ENCODE data around the gene BMPR1A. TPM values are rescaled to one million over a fixed set of nuclear protein-coding genes. Genes with fewer than 3 reads are reported as not detected.

BMPR1A gene
- total and polyA plus RNA-seq, 2 experiments from 2014 or later, result 14.2 to 82.5 TPM

DNA sequence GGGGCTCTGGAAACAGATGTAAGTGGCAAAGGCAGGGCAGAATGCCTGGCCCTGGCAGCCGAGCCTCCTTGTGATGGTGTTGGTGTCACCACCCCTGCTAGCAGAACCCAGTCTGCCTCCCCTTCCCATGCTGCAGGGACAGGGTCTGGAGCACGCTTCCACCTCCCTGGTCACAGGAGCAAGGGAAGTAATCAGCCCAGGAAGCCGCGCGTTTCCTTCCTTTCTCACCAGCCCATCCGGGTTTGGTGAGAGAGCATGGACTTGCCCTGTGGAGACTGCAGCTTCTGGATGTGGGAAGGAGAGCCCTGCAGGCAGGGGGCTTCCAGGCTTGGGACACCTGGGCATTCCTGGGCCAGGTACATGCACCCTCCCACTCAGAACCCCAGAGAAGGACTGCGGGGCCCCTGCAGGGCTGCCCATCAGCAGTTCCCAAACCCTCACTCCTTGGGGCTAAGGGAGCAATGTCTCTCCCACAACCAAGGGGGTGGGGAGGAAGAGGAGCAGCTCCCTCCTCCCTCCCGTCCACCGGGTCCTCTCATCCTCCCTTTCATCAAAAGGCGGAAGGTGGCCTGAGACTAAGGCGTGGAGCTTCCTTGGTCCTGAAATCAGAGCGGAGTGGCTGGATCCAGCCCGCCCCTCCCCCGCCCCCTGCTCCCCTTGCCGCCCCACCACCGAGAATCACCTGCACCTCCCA, 199.2 kb downstream of the BMPR1A start:
- peaks cover 67% of the 10 kb centered on the region for H3K4me1 ChIP-seq (ENCODE audit: insufficient read depth)

More for the DNA sequence above, 199.2 kb downstream of the BMPR1A start:
- Histone ChIP-seq H4K20me1 (replicated peaks; ENCODE audit: insufficient read depth) (no peaks in the 10 kb centered on the region), H3K4me3 (no peak overlapping the region), H3K27me3 (ENCODE audit: insufficient read depth) (no peaks in the 10 kb centered on the region), H3K27ac (ENCODE audit: low read depth) (peak overlapping the region; percentile 96), H3K9me2 (ENCODE audit: insufficient read depth) (no peaks in the 10 kb centered on the region), H2AFZ (peak overlapping the region; percentile 28; the same call in 1 of the 2 replicates), H3K4me2 (peak overlapping the region; percentile 78), H3K36me3 (ENCODE audit: insufficient read depth) (peaks cover 14% of the 10 kb centered on the region; the same call in 1 of the 2 replicates), H3K79me2 (replicated peaks; ENCODE audit: insufficient read depth) (no peaks in the 10 kb centered on the region), H3F3A (replicated peaks; ENCODE audit: low read depth) (peaks cover 15% of the 10 kb centered on the region)
- Mint-ChIP-seq H3K4me3 (no peak overlapping the region; the same call in 2 of the 3 replicates), H3K27me3 (ENCODE audit: insufficient read depth, low read depth, poor library complexity) (peaks cover 31% of the 10 kb centered on the region), H3K9me3 (peaks cover 38% of the 10 kb centered on the region), H3K36me3 (ENCODE audit: low read depth) (peaks cover 36% of the 10 kb centered on the region), H3K4me1 (peaks cover 56% of the 10 kb centered on the region), H3K27ac (peak overlapping the region; percentile 95)
- TF ChIP-seq ZNF114 (CRISPR knock-in tag; IDR thresholded peaks at IDR 0.05) (no peak), EZH2 (IDR thresholded peaks at IDR 0.05; ENCODE audit: low read depth, unreplicated experiment) (no peak), JUNB (IDR thresholded peaks at IDR 0.05; ENCODE audit: unreplicated experiment) (no peak), STAT1 (IDR thresholded peaks at IDR 0.05; ENCODE audit: unreplicated experiment) (no peak), NANOG (IDR thresholded peaks at IDR 0.05; ENCODE audit: borderline replicate concordance) (no peak), ZNF331 (CRISPR knock-in tag; IDR thresholded peaks at IDR 0.05; ENCODE audit: low read depth) (no peak), EZH2phosphoT487 (IDR thresholded peaks at IDR 0.05; ENCODE audit: unreplicated experiment) (no peak), POLR2AphosphoS5 (IDR thresholded peaks at IDR 0.05; ENCODE audit: low read depth) (no peak), CREB1 (CRISPR knock-in tag; IDR thresholded peaks at IDR 0.05; ENCODE audit: low read depth) (no peak)
- TF ChIP-seq, protein P1, sequence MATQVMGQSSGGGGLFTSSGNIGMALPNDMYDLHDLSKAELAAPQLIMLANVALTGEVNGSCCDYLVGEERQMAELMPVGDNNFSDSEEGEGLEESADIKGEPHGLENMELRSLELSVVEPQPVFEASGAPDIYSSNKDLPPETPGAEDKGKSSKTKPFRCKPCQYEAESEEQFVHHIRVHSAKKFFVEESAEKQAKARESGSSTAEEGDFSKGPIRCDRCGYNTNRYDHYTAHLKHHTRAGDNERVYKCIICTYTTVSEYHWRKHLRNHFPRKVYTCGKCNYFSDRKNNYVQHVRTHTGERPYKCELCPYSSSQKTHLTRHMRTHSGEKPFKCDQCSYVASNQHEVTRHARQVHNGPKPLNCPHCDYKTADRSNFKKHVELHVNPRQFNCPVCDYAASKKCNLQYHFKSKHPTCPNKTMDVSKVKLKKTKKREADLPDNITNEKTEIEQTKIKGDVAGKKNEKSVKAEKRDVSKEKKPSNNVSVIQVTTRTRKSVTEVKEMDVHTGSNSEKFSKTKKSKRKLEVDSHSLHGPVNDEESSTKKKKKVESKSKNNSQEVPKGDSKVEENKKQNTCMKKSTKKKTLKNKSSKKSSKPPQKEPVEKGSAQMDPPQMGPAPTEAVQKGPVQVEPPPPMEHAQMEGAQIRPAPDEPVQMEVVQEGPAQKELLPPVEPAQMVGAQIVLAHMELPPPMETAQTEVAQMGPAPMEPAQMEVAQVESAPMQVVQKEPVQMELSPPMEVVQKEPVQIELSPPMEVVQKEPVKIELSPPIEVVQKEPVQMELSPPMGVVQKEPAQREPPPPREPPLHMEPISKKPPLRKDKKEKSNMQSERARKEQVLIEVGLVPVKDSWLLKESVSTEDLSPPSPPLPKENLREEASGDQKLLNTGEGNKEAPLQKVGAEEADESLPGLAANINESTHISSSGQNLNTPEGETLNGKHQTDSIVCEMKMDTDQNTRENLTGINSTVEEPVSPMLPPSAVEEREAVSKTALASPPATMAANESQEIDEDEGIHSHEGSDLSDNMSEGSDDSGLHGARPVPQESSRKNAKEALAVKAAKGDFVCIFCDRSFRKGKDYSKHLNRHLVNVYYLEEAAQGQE (IDR thresholded peaks at IDR 0.05; ENCODE audit: unreplicated experiment), result no peak
- TF ChIP-seq, protein P2, sequence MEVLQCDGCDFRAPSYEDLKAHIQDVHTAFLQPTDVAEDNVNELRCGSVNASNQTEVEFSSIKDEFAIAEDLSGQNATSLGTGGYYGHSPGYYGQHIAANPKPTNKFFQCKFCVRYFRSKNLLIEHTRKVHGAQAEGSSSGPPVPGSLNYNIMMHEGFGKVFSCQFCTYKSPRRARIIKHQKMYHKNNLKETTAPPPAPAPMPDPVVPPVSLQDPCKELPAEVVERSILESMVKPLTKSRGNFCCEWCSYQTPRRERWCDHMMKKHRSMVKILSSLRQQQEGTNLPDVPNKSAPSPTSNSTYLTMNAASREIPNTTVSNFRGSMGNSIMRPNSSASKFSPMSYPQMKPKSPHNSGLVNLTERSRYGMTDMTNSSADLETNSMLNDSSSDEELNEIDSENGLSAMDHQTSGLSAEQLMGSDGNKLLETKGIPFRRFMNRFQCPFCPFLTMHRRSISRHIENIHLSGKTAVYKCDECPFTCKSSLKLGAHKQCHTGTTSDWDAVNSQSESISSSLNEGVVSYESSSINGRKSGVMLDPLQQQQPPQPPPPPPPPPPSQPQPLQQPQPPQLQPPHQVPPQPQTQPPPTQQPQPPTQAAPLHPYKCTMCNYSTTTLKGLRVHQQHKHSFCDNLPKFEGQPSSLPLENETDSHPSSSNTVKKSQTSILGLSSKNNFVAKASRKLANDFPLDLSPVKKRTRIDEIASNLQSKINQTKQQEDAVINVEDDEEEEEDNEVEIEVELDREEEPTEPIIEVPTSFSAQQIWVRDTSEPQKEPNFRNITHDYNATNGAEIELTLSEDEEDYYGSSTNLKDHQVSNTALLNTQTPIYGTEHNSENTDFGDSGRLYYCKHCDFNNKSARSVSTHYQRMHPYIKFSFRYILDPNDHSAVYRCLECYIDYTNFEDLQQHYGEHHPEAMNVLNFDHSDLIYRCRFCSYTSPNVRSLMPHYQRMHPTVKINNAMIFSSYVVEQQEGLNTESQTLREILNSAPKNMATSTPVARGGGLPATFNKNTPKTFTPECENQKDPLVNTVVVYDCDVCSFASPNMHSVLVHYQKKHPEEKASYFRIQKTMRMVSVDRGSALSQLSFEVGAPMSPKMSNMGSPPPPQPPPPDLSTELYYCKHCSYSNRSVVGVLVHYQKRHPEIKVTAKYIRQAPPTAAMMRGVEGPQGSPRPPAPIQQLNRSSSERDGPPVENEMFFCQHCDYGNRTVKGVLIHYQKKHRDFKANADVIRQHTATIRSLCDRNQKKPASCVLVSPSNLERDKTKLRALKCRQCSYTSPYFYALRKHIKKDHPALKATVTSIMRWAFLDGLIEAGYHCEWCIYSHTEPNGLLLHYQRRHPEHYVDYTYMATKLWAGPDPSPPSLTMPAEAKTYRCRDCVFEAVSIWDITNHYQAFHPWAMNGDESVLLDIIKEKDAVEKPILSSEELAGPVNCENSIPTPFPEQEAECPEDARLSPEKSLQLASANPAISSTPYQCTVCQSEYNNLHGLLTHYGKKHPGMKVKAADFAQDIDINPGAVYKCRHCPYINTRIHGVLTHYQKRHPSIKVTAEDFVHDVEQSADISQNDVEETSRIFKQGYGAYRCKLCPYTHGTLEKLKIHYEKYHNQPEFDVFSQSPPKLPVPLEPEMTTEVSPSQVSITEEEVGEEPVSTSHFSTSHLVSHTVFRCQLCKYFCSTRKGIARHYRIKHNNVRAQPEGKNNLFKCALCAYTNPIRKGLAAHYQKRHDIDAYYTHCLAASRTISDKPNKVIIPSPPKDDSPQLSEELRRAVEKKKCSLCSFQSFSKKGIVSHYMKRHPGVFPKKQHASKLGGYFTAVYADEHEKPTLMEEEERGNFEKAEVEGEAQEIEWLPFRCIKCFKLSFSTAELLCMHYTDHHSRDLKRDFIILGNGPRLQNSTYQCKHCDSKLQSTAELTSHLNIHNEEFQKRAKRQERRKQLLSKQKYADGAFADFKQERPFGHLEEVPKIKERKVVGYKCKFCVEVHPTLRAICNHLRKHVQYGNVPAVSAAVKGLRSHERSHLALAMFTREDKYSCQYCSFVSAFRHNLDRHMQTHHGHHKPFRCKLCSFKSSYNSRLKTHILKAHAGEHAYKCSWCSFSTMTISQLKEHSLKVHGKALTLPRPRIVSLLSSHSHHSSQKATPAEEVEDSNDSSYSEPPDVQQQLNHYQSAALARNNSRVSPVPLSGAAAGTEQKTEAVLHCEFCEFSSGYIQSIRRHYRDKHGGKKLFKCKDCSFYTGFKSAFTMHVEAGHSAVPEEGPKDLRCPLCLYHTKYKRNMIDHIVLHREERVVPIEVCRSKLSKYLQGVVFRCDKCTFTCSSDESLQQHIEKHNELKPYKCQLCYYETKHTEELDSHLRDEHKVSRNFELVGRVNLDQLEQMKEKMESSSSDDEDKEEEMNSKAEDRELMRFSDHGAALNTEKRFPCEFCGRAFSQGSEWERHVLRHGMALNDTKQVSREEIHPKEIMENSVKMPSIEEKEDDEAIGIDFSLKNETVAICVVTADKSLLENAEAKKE (CRISPR knock-in tag; IDR thresholded peaks at IDR 0.05), result no peak
- TF ChIP-seq, protein P3, sequence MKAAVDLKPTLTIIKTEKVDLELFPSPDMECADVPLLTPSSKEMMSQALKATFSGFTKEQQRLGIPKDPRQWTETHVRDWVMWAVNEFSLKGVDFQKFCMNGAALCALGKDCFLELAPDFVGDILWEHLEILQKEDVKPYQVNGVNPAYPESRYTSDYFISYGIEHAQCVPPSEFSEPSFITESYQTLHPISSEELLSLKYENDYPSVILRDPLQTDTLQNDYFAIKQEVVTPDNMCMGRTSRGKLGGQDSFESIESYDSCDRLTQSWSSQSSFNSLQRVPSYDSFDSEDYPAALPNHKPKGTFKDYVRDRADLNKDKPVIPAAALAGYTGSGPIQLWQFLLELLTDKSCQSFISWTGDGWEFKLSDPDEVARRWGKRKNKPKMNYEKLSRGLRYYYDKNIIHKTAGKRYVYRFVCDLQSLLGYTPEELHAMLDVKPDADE (IDR thresholded peaks at IDR 0.05), result no peak
- TF ChIP-seq, protein P4, sequence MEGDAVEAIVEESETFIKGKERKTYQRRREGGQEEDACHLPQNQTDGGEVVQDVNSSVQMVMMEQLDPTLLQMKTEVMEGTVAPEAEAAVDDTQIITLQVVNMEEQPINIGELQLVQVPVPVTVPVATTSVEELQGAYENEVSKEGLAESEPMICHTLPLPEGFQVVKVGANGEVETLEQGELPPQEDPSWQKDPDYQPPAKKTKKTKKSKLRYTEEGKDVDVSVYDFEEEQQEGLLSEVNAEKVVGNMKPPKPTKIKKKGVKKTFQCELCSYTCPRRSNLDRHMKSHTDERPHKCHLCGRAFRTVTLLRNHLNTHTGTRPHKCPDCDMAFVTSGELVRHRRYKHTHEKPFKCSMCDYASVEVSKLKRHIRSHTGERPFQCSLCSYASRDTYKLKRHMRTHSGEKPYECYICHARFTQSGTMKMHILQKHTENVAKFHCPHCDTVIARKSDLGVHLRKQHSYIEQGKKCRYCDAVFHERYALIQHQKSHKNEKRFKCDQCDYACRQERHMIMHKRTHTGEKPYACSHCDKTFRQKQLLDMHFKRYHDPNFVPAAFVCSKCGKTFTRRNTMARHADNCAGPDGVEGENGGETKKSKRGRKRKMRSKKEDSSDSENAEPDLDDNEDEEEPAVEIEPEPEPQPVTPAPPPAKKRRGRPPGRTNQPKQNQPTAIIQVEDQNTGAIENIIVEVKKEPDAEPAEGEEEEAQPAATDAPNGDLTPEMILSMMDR (conservative IDR thresholded peaks at IDR 0.05; ENCODE audit: low read depth in 2 of 2), result no peak
- DNase-seq (ENCODE audit: low spot score), result no peak
- ATAC-seq, result no peak; the same call in 2 of the 3 replicates
